Measurements from ENCODE around the gene SPN. TPM values are rescaled to one million over a fixed set of nuclear protein-coding genes. Genes with fewer than 3 reads are reported as not detected.
"Not testable (repeated sequence)": the region's sequence is repeated elsewhere in the genome, so short reads cannot be mapped to it uniquely, and the experiment has no call there.

SPN gene
- total RNA-seq, 1 donor from 2014 or later, result not detected

DNA sequence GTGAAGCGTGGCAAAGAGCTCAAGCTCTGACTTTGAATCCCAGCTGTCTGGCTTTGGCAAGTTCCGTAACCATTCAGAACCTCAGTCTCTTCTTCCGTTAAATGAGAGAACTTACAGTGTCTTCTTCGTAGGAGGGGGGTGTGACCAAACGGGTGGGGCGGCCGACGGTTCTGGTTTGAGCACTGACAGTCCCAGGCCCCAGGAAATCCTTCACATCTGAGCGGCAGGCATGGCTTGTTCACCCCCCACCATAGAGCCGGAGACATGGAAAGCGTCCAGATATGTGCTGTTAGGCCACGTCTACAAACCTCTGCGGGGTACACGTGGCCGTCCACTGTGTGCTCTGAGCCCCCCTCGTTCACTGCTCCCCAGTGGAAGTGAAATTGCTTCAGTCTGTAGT lies 27.1 kb upstream of the SPN start:
- not testable (repeated sequence) for H3K36me3 ChIP-seq (ENCODE audit: control insufficient read depth, insufficient read depth, low read length); FAIRE-seq; H3K27me3 ChIP-seq (ENCODE audit: control insufficient read depth, insufficient read depth, low read length); DNase-seq (ENCODE audit: low read depth); H3K4me3 ChIP-seq (ENCODE audit: low read depth, low read length)

DNA sequence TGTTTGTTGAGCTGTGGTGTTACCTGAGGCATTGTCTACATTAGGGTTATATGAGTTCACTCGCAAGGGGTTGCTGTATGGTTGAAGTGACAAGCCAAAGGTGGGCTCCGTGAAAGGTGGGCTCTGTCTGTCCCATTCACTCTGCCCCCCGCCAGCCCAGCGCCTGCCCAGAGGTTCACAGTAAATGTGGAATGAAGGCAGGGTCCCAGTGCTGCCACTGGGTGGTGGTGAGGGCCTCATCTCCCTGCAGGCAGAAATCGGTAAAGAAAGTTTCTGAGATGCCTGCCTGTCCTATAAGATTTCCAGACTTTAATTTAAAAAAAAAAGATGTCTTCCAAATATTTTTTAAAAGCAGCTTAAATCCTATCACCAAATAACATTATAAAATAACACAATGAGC lies 26.7 kb upstream of the SPN start:
- H3K27me3 ChIP-seq (ENCODE audit: control insufficient read depth, insufficient read depth, low read length); H3K4me3 ChIP-seq (ENCODE audit: low read depth, low read length); DNase-seq (ENCODE audit: low read depth); H3K36me3 ChIP-seq (ENCODE audit: control insufficient read depth, insufficient read depth, low read length); FAIRE-seq: not testable (repeated sequence)

DNA sequence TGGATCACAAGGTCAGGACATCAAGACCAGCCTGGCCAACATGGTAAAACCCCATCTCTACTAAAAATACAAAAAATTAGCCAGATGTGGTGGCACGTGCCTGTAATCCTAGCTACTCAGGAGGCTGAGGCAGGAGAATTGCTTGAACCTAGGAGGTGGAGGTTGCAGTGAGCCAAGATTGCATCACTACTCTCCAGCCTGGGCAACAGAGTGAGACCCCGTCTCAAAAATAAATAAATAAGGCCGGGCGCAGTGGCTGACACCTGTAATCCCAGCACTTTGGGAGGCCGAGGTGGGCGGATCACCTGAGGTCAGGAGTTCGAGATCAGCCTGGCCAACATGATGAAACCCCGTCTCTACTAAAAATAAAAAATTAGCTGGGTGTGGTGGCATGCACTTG lies 24.3 kb upstream of the SPN start:
- H3K27me3 ChIP-seq (ENCODE audit: control insufficient read depth, insufficient read depth, low read length); H3K36me3 ChIP-seq (ENCODE audit: control insufficient read depth, insufficient read depth, low read length); DNase-seq (ENCODE audit: low read depth); H3K4me3 ChIP-seq (ENCODE audit: low read depth, low read length); FAIRE-seq: not testable (repeated sequence)

DNA sequence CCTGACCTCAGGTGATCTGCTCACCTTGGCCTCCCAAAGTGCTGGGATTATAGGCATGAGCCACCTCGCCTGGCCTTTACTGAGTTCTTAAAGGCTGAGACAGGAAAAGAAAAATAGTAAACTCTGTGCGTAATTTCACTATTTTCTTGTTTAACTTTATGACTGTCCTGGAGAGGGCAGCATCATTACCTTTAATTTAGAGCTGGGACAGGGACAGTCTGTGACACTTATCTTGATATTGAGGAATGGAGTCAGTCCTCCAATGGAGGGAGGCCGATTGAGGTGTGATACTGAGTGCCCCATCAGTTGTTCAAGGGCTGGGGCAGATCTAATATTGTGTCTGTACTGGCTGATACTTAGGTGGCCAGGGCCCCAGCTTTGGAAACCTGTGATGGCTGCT lies 21.5 kb upstream of the SPN start:
- TF ChIP-seq, protein P1, sequence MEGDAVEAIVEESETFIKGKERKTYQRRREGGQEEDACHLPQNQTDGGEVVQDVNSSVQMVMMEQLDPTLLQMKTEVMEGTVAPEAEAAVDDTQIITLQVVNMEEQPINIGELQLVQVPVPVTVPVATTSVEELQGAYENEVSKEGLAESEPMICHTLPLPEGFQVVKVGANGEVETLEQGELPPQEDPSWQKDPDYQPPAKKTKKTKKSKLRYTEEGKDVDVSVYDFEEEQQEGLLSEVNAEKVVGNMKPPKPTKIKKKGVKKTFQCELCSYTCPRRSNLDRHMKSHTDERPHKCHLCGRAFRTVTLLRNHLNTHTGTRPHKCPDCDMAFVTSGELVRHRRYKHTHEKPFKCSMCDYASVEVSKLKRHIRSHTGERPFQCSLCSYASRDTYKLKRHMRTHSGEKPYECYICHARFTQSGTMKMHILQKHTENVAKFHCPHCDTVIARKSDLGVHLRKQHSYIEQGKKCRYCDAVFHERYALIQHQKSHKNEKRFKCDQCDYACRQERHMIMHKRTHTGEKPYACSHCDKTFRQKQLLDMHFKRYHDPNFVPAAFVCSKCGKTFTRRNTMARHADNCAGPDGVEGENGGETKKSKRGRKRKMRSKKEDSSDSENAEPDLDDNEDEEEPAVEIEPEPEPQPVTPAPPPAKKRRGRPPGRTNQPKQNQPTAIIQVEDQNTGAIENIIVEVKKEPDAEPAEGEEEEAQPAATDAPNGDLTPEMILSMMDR (IDR thresholded peaks at IDR 0.05; ENCODE audit: insufficient read depth, low read length, severe bottlenecking), result no peak
- Histone ChIP-seq H3K27me3 (ENCODE audit: control insufficient read depth, insufficient read depth, low read length) (no peaks in the 10 kb centered on the region), H3K36me3 (ENCODE audit: control insufficient read depth, insufficient read depth, low read length) (no peaks in the 10 kb centered on the region), H3K4me3 (ENCODE audit: low read depth, low read length) (no peak overlapping the region)
- DNase-seq (ENCODE audit: low read depth) (no peak), FAIRE-seq (no peak)

DNA sequence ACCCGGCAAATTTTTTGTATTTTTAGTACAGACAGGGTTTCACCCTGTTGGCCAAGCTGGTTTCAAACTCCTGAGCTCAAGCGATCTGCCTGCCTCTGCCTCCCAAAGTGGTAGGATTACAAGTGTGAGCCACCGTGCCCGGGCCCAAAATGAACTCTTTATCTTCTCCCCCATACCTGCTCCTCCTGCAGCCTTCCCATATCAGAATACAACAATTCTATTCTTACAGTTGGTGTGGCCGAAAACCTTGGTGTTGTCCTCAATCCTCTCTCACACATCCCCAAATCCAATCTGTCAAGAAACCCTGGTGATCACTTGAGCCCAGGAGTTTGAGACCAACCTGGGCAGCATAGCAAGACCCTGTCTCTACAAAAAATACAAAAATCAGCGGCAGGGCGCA lies 19.5 kb upstream of the SPN start:
- H3K36me3 ChIP-seq (ENCODE audit: control insufficient read depth, insufficient read depth, low read length), result no peaks in the 10 kb centered on the region
- DNase-seq (ENCODE audit: low read depth) (no peak), FAIRE-seq (no peak)
- no peak overlapping the region for H3K4me3 ChIP-seq (ENCODE audit: low read depth, low read length)
- no peaks in the 10 kb centered on the region for H3K27me3 ChIP-seq (ENCODE audit: control insufficient read depth, insufficient read depth, low read length)
- TF ChIP-seq, protein P1 (IDR thresholded peaks at IDR 0.05; ENCODE audit: insufficient read depth, low read length, severe bottlenecking), result no peak

DNA sequence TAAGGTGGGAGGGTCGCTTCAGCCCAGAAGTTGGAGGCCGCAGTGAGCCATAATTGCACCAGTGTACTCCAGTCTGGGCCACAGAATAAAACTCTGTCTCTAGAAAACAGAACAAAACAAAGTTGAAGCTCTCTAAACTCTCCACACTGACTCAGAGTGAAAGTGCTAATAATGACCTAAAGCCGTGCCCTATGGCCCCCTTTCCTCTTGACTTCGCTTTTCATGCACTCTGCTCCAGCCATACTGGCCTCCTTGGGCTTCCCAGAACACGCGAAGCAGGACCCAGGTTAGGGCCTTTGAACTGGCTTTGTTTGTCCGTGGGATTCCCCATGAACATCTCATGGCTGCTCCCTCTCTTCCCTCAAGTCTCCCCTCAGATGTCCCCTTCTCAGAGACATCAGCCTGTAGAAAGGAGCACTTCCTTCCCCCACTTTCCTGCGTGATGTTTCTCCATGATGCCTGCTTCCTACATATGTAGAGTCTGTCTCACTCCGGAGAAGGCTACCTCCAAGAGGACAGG lies 18.6 kb upstream of the SPN start:
- FAIRE-seq (no peak), DNase-seq (ENCODE audit: low read depth) (no peak)
- H3K36me3 ChIP-seq (ENCODE audit: control insufficient read depth, insufficient read depth, low read length), result no peaks in the 10 kb centered on the region
- TF ChIP-seq, protein P1 (IDR thresholded peaks at IDR 0.05; ENCODE audit: insufficient read depth, low read length, severe bottlenecking), result no peak
- no peak overlapping the region for H3K4me3 ChIP-seq (ENCODE audit: low read depth, low read length)
- no peaks in the 10 kb centered on the region for H3K27me3 ChIP-seq (ENCODE audit: control insufficient read depth, insufficient read depth, low read length)

DNA sequence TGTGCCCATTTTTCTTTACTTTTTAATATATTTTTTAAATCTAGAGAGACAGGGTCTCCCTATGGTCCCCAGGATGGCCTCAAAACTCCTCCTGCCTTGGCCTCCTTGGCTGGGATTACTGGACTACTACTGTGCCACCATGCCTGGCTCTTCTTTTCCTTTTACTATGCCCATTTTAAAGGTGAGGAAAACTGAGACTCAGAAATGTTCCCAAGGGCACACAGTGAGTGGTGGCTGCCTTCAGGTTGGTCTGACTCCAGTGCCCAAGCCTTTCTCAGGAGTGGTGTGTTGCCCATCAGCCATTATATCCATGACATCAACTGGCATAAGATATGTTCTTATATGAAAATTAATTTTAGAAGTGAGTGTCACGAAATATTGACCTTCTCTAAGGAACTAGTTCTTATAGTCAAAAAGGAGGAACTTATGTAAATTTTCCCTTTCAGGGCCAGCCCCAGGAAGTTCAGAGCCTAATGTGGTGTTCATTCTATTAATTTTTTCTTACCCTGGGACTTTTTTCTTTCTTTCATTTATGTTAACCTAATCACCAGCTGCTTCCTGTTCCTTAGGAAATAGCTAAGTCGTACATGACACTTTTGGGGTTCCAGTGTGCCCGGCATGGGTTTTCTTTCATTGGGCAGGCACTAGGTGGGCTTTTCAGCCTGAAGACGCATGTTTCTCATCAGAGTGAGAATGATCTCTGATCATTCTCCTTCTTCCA lies 17.9 kb upstream of the SPN start:
- DNase-seq (ENCODE audit: low read depth) (no peak), FAIRE-seq (no peak)
- no peaks in the 10 kb centered on the region for H3K27me3 ChIP-seq (ENCODE audit: control insufficient read depth, insufficient read depth, low read length)
- no peak overlapping the region for H3K4me3 ChIP-seq (ENCODE audit: low read depth, low read length)
- no peaks in the 10 kb centered on the region for H3K36me3 ChIP-seq (ENCODE audit: control insufficient read depth, insufficient read depth, low read length)
- TF ChIP-seq, protein P1 (IDR thresholded peaks at IDR 0.05; ENCODE audit: insufficient read depth, low read length, severe bottlenecking), result no peak
